Measurements from ENCODE around the gene SH3RF3. TPM values are rescaled to one million over a fixed set of nuclear protein-coding genes. Genes with fewer than 3 reads are reported as not detected.

The SH3RF3 gene
- total RNA-seq, 2 experiments from 2014 or later: 1.9 to 2.3 TPM

DNA sequence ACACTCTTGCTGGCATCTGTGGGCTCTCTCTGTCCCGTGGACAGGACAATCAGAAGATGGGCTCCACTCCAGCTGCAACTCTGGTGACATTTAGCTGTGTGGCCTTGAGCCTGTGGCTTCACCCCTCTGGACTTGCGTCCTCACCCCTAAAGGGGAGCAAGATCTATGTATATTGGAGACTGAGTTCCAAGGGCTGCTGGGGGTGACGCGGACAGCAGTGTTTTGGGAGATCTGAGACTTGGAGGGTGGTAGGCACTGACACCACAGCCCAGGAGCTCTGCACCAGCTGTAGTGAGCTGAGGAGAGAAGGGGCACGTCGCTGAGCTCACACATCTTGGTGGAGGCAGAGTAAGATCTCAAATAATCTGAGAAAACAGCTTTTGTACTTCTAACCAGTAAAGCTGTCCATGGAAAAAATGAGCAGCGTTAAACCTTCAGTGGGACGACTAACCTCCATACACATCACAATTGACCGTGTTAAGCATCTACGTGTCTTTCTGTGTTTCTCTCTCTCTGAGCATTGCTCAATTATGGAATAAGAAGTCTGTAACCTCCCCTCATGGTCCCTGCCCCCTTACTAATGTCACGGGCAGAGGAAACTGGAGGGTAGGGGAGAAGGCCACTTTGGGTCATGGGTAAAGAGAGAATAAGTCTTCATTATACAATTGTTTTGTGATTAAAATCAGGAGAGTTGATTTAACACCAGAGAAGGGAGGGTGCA, 85.8 kb downstream of the SH3RF3 start:
- ATAC-seq (peak; percentile 20), DNase-seq (peak; percentile 52)
- H3K4me3 Mint-ChIP-seq: peak overlapping the region; percentile 56
- intact Hi-C loops (cut with micrococcal nuclease): loop anchor here (5.0 to 10.0 kb wide), 2 partner anchors 83 to 120 kb away; no protein-coding TSS in a partner anchor
- peaks cover 3% of the 10 kb centered on the region for H3K36me3 Mint-ChIP-seq (ENCODE audit: low read depth)
- TF ChIP-seq, protein P1, sequence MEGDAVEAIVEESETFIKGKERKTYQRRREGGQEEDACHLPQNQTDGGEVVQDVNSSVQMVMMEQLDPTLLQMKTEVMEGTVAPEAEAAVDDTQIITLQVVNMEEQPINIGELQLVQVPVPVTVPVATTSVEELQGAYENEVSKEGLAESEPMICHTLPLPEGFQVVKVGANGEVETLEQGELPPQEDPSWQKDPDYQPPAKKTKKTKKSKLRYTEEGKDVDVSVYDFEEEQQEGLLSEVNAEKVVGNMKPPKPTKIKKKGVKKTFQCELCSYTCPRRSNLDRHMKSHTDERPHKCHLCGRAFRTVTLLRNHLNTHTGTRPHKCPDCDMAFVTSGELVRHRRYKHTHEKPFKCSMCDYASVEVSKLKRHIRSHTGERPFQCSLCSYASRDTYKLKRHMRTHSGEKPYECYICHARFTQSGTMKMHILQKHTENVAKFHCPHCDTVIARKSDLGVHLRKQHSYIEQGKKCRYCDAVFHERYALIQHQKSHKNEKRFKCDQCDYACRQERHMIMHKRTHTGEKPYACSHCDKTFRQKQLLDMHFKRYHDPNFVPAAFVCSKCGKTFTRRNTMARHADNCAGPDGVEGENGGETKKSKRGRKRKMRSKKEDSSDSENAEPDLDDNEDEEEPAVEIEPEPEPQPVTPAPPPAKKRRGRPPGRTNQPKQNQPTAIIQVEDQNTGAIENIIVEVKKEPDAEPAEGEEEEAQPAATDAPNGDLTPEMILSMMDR (IDR thresholded peaks at IDR 0.05): no peak
- ChIA-PET CTCF (no interaction called here), POLR2A (interaction anchor here (0.6 to 1.1 kb wide), 2 partner anchors 43 to 83 kb away, joined by 3 to 6 read pairs; no protein-coding TSS in a partner anchor)
- H3K4me1 Mint-ChIP-seq (ENCODE audit: low read depth): peaks cover 75% of the 10 kb centered on the region
- H3K27ac Mint-ChIP-seq: peak overlapping the region; percentile 84
- H3K27me3 Mint-ChIP-seq: peaks cover 62% of the 10 kb centered on the region
- H3K9me3 Mint-ChIP-seq: no peaks in the 10 kb centered on the region

- ChIA-PET POLR2A (no interaction called here), CTCF (no interaction called here)
- no peak overlapping the region for H3K4me3 Mint-ChIP-seq
- intact Hi-C loops (cut with micrococcal nuclease): loop anchor here (5.0 to 10.0 kb wide), 2 partner anchors 84 to 119 kb away; no protein-coding TSS in a partner anchor
- ATAC-seq (no peak), DNase-seq (no peak)
- H3K36me3 Mint-ChIP-seq (ENCODE audit: low read depth): peaks cover 3% of the 10 kb centered on the region
- no peaks in the 10 kb centered on the region for H3K9me3 Mint-ChIP-seq
- no peak overlapping the region for H3K27ac Mint-ChIP-seq
- TF ChIP-seq, protein P1 (IDR thresholded peaks at IDR 0.05): no peak
- peaks cover 70% of the 10 kb centered on the region for H3K4me1 Mint-ChIP-seq (ENCODE audit: low read depth)
- peaks cover 54% of the 10 kb centered on the region for H3K27me3 Mint-ChIP-seq
These were observed 86.9 kb downstream of the SH3RF3 start for GRCh38 chr2:109215866-109216265.

DNA sequence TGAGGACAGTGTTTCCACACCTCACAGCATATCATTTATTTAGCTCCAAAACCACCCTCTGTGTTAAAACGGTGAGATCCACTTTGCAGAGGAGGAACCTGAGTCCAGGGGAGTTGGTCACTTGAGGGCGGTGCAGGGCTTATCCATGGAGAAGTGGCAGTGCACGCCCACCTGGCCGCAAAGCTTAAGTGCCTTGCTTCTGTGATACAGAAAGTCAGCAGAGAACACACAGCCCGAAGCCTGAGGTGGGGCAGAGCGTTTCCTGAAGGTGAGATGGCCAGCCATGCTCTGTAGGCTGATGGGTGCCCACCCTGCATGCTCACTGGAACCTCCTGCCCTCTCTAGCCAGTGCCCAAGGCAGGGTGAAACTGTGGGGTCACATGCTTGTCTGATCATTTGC, 87.3 kb downstream of the SH3RF3 start:
- ChIA-PET POLR2A (no interaction called here), CTCF (no interaction called here)
- no peak overlapping the region for H3K27ac Mint-ChIP-seq
- peaks cover 66% of the 10 kb centered on the region for H3K4me1 Mint-ChIP-seq (ENCODE audit: low read depth)
- intact Hi-C loops (cut with micrococcal nuclease): loop anchor here (5.0 to 10.0 kb wide), 2 partner anchors 84 to 118 kb away; no protein-coding TSS in a partner anchor
- DNase-seq (no peak), ATAC-seq (no peak)
- H3K9me3 Mint-ChIP-seq: no peaks in the 10 kb centered on the region
- H3K4me3 Mint-ChIP-seq: no peak overlapping the region
- TF ChIP-seq, protein P1 (IDR thresholded peaks at IDR 0.05): no peak
- H3K36me3 Mint-ChIP-seq (ENCODE audit: low read depth): peaks cover 3% of the 10 kb centered on the region
- H3K27me3 Mint-ChIP-seq: peaks cover 50% of the 10 kb centered on the region

- intact Hi-C loops (cut with micrococcal nuclease): loop anchor here (5.0 to 10.0 kb wide), 2 partner anchors 85 to 117 kb away; no protein-coding TSS in a partner anchor
- CTCF ChIA-PET: no interaction called here
- TF ChIP-seq, protein P1 (IDR thresholded peaks at IDR 0.05): no peak
These were observed 88.5 kb downstream of the SH3RF3 start for GRCh38 chr2:109217362-109218086.

More at GRCh38 chr2:109217362-109218086, 88.5 kb downstream of the SH3RF3 start:
- DNase-seq (peak; percentile 31), ATAC-seq (no peak)
- Mint-ChIP-seq H3K9me3 (no peaks in the 10 kb centered on the region), H3K27me3 (peaks cover 43% of the 10 kb centered on the region), H3K4me1 (ENCODE audit: low read depth) (peaks cover 60% of the 10 kb centered on the region), H3K4me3 (peak overlapping the region; percentile 24), H3K27ac (peak overlapping the region; percentile 74), H3K36me3 (ENCODE audit: low read depth) (peaks cover 3% of the 10 kb centered on the region)
- POLR2A ChIA-PET: no interaction called here

Data from activated CD8-positive, alpha-beta T cell treated with anti-CD3 and anti-CD28 coated beads for 36 hours (primary cell).